MCF 10A (cell line): ENCODE results near the gene ODAD3. TPM values are rescaled to one million over a fixed set of nuclear protein-coding genes. Genes with fewer than 3 reads are reported as not detected.

Source experiments
- BruUV-seq: library from RNA; stranded (reverse); fragments of 400-500 nt; replicated peaks from 2 replicates; lab custom pipeline; 2021; lab: Mats Ljungman, UMichigan
- CTCF ChIA-PET: fragments of 300-600 bp; sonication (Branson Sonifier 250); formaldehyde crosslinking; extraction: SDS; loops from one replicate; lab custom pipeline; 2021; ENCODE audit warnings: antibody characterized with exemption, inconsistent platforms; lab: Yijun Ruan, JAX
- POLR2A ChIA-PET: fragments of 300-600, 350-650 bp; sonication (Branson Sonifier 250); formaldehyde crosslinking; extraction: SDS; loops from one replicate; lab custom pipeline; 2020; ENCODE audit warnings: antibody characterized with exemption, inconsistent platforms; lab: Yijun Ruan, JAX
- DNase-seq: peaks from one replicate; pipeline ENCODE4 v3.0.0-alpha.2; 2018; ENCODE audit not compliant: unreplicated experiment
- H3K27ac Mint-ChIP-seq: one replicate; pipeline ENCODE4 v1.8.0; 2022; ENCODE audit warnings: mild to moderate bottlenecking, low read depth, mixed read lengths; ENCODE audit not compliant: unreplicated experiment
- H3K27me3 Mint-ChIP-seq: one replicate; pipeline ENCODE4 v1.8.0; 2022; ENCODE audit warnings: mixed read lengths; ENCODE audit not compliant: insufficient read depth, unreplicated experiment
- H3K36me3 Mint-ChIP-seq: one replicate; pipeline ENCODE4 v1.8.0; 2022; ENCODE audit warnings: mild to moderate bottlenecking, moderate library complexity, mixed read lengths; ENCODE audit not compliant: insufficient read depth, unreplicated experiment
- H3K4me1 Mint-ChIP-seq: one replicate; pipeline ENCODE4 v1.8.0; 2022; ENCODE audit warnings: mixed read lengths; ENCODE audit not compliant: insufficient read depth, unreplicated experiment
- H3K4me3 Mint-ChIP-seq: one replicate; pipeline ENCODE4 v1.8.0; 2022; ENCODE audit warnings: mild to moderate bottlenecking, moderate library complexity, mixed read lengths; ENCODE audit not compliant: unreplicated experiment
- H3K9me3 Mint-ChIP-seq: one replicate; pipeline ENCODE4 v1.8.0; 2022; ENCODE audit warnings: mixed read lengths; ENCODE audit not compliant: unreplicated experiment
- intact Hi-C: fragments of 100-400 bp; cut with micrococcal nuclease; formaldehyde crosslinking; loops from 2 replicates; pipeline ENCODE4 v1.14.1; 2022
- total RNA-seq: library from RNA; stranded (reverse); gene quantifications from 2 replicates; pipeline ENCODE4 v1.2.3, GENCODE V29; 2022
- TF ChIP-seq, protein P1 (sequence below): fragments of 200-600 bp; IDR thresholded peaks from one replicate; pipeline ENCODE4 v1.8.0; 2022; ENCODE audit warnings: antibody characterized with exemption, mild to moderate bottlenecking; ENCODE audit not compliant: unreplicated experiment

Gene ODAD3
- total RNA-seq, 1 experiment from 2014 or later, result 0.30 TPM

DNA sequence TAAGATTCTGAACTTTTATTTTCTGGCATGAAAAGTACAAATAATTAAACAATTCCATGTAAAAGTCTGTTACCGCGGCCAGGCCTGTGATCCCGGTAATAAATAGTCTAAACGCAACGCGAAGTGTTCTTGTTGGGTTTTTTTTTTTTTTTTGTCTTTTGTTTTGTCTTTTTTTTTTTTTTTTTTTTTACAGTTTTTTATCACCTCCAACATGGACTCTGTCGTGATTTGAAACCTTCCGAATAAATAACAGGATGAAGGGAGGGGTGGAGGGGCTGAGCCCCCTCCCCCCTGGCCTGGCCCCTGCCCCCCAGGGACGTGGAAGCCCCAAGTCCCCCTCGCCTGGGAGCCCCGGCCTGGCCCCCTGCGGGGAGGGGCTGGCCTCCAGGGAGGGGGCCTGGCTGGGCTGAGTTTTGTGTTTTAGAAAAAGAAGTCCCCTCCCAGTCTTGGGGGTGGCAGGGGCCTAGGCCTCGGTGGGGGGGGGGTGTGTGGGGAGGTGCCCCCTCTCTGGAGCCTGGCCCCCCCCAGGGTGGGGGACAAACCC, 16.5 kb upstream of the ODAD3 start:
- POLR2A ChIA-PET, result interaction anchor here (0.6 to 1.3 kb wide), 2 partner anchors 8 to 103 kb away, joined by 3 read pairs; no protein-coding TSS in a partner anchor
- intact Hi-C loops, result no loop called here
- Mint-ChIP-seq H3K36me3 (peaks cover 6% of the 10 kb centered on the region), H3K27ac (no peak overlapping the region), H3K4me1 (no peaks in the 10 kb centered on the region), H3K4me3 (no peak overlapping the region), H3K9me3 (no peaks in the 10 kb centered on the region), H3K27me3 (no peaks in the 10 kb centered on the region)
- CTCF ChIA-PET, result interaction anchor here (0.8 kb wide), 1 partner anchor 12 kb away, joined by 4 read pairs; no protein-coding TSS in a partner anchor
- DNase-seq, result no peak
- TF ChIP-seq, protein P1, sequence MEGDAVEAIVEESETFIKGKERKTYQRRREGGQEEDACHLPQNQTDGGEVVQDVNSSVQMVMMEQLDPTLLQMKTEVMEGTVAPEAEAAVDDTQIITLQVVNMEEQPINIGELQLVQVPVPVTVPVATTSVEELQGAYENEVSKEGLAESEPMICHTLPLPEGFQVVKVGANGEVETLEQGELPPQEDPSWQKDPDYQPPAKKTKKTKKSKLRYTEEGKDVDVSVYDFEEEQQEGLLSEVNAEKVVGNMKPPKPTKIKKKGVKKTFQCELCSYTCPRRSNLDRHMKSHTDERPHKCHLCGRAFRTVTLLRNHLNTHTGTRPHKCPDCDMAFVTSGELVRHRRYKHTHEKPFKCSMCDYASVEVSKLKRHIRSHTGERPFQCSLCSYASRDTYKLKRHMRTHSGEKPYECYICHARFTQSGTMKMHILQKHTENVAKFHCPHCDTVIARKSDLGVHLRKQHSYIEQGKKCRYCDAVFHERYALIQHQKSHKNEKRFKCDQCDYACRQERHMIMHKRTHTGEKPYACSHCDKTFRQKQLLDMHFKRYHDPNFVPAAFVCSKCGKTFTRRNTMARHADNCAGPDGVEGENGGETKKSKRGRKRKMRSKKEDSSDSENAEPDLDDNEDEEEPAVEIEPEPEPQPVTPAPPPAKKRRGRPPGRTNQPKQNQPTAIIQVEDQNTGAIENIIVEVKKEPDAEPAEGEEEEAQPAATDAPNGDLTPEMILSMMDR, result no peak
- BruUV-seq, result no TSS peak

- Mint-ChIP-seq H3K27me3 (no peaks in the 10 kb centered on the region), H3K36me3 (peaks cover 6% of the 10 kb centered on the region), H3K9me3 (no peaks in the 10 kb centered on the region), H3K27ac (no peak overlapping the region), H3K4me3 (no peak overlapping the region), H3K4me1 (no peaks in the 10 kb centered on the region)
- no peak for DNase-seq
- ChIA-PET CTCF (no interaction called here), POLR2A (no interaction called here)
- TF ChIP-seq, protein P1, result no peak
- BruUV-seq, result no TSS peak
- intact Hi-C loops, result no loop called here
Measured at GRCh38 chr19:11450570-11451326, 15.8 kb upstream of the ODAD3 start.

DNA sequence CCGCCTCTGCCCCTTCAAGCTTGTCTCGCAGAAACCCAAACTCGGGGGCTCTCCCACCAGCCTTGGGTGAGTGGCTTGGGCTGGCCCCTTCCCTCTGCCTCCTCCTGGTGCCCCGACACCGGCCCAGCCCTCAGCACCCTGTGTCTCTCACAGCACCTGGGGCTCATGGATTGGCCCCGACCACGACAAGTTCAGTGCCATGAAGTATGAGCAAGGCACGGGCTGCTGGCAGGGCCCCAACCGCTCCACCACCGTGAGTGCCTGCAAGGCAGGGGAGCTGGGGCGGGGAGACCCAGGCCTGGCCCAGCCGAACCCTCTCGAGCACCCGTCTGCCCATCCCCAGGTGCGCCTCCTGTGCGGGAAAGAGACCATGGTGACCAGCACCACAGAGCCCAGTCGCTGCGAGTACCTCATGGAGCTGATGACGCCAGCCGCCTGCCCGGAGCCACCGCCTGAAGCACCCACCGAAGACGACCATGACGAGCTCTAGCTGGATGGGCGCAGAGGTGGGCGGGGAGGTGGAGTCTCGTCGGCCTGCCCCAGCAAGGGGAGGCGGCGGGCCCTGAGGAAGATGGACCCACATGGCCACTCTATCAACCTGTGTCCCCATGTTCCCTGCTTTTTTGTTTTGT, 14.1 kb upstream of the ODAD3 start:
- no peak for DNase-seq
- Mint-ChIP-seq H3K4me3 (no peak overlapping the region), H3K27me3 (no peaks in the 10 kb centered on the region), H3K4me1 (no peaks in the 10 kb centered on the region), H3K9me3 (no peaks in the 10 kb centered on the region), H3K27ac (no peak overlapping the region), H3K36me3 (peaks cover 9% of the 10 kb centered on the region)
- TF ChIP-seq, protein P1, result no peak
- BruUV-seq, result TSS peak; percentile 39
- intact Hi-C loops, result loop anchor here (10.0 kb wide), 1 partner anchor 314 kb away; no protein-coding TSS in a partner anchor
- ChIA-PET CTCF (no interaction called here), POLR2A (no interaction called here)

- H3K27ac Mint-ChIP-seq, result no peak overlapping the region
- no TSS peak for BruUV-seq
- H3K9me3 Mint-ChIP-seq, result no peaks in the 10 kb centered on the region
- POLR2A ChIA-PET, result interaction anchor here (0.5 to 0.7 kb wide), 2 partner anchors 43 to 305 kb away, joined by 3 read pairs; no protein-coding TSS in a partner anchor
- no peak overlapping the region for H3K4me3 Mint-ChIP-seq
- TF ChIP-seq, protein P1, result no peak
- no peaks in the 10 kb centered on the region for H3K27me3 Mint-ChIP-seq
- intact Hi-C loops, result loop anchor here (10.0 kb wide), 1 partner anchor 314 kb away; no protein-coding TSS in a partner anchor
- no peaks in the 10 kb centered on the region for H3K4me1 Mint-ChIP-seq
- no peak for DNase-seq
- H3K36me3 Mint-ChIP-seq, result peaks cover 14% of the 10 kb centered on the region
- CTCF ChIA-PET, result interaction anchor here (0.6 kb wide), 1 partner anchor 12 kb away, joined by 5 read pairs; no protein-coding TSS in a partner anchor
Measured at GRCh38 chr19:11448410-11448809, 13.5 kb upstream of the ODAD3 start.
